Left cardiac atrium (tissue), 4 donors: Measurements from ENCODE around the gene MTCP1. TPM values are rescaled to one million over a fixed set of nuclear protein-coding genes. Genes with fewer than 3 reads are reported as not detected.

Experiments
- ATAC-seq, 2 donors: fragments of 200-7000 bp; cut with Tn5 transposase; one replicate each; pipeline ENCODE4 v1.9.1; 2020; ENCODE audit warnings: mild to moderate bottlenecking in 2 of 2, moderate library complexity in 2 of 2
- DNase-seq: peaks from one replicate; pipeline ENCODE4 v3.0.0-alpha.2; 2020
- intact Hi-C, 2 donors: fragments of 100-400 bp; cut with DNase I; formaldehyde crosslinking; loops; one replicate each; pipeline versions ENCODE4 v1.14.1 to v1.15.1; 2022 to 2023
- long read RNA-seq: library from polyadenylated mRNA; unstranded; transcript quantifications from one replicate; pipeline ENCODE4 v2.0.0, GENCODE V29; 2021
- total RNA-seq, 2 donors: library from RNA; stranded (reverse); fragmentation: NEBNext Ultra II Directional; extraction: Animal tissue kit (Norgen Biotek cat#: 25700); gene quantifications; one replicate each; pipeline ENCODE4 v1.2.1, GENCODE V29; 2021
- donor health status: DM: no; HTN: yes; CAD: no.
- donor health status: DM: no; HTN: yes; CAD: no; lungs with severe emphysema.
- donor health status: DM: yes; HTN: yes; CAD: no.
- donor health status: Dilated cardiomyopathy.

The MTCP1 gene, protein sequence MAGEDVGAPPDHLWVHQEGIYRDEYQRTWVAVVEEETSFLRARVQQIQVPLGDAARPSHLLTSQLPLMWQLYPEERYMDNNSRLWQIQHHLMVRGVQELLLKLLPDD
- total RNA-seq, result 10 to 100 TPM; 51.5 to 53.6 TPM
- long read RNA-seq, result 0 reads

DNA sequence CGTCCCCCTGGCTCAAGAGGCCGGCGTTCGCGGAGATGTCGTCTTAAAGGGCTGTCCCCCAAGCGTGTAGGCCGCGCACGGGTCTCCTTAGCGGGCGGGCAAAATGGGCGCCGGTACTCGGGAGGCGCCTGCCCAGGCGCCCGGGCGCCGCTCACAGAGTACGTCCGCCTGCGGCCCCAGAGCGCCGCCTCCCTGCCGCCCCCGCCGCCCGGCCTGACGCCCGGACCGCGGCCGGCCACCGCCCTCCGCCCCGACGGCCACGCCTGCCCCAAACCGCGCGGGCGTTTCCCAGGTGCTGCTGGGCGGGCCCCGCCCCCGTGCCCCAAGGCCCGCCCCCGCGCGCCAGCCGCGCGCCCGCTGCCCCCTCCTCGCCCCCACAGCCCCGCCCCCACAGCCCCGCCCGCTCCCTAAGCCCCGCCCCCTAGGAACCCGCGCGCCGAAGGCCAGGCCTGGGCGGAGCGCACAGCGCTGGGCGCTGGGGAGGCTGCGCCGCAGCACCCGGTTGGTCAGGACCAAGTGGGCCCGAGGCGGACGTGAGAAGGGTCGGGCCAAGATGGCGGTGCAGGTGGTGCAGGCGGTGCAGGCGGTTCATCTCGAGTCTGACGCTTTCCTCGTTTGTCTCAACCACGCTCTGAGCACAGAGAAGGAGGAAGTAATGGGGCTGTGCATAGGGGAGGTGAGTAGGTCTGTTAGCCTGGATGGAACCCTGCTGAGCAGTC lies at the start of gene MTCP1, which contains the start of the genes BRCC3 and CMC4:
TSS of gene MTCP1 (minus strand) at position 162 of the 719 bp plus-strand sequence. CDS start 5,126 bp downstream, outside the sequence.
TSS of gene BRCC3 (plus strand) at position 534 of the 719 bp plus-strand sequence. CDS start at position 554, 20 bp downstream.
TSS of gene CMC4 (minus strand) at position 162 of the 719 bp plus-strand sequence. CDS start 7,113 bp downstream, outside the sequence.
- ATAC-seq (peak; percentile 95 to 97), DNase-seq (peak; percentile 84)
- intact Hi-C loops, result no loop called here

DNA sequence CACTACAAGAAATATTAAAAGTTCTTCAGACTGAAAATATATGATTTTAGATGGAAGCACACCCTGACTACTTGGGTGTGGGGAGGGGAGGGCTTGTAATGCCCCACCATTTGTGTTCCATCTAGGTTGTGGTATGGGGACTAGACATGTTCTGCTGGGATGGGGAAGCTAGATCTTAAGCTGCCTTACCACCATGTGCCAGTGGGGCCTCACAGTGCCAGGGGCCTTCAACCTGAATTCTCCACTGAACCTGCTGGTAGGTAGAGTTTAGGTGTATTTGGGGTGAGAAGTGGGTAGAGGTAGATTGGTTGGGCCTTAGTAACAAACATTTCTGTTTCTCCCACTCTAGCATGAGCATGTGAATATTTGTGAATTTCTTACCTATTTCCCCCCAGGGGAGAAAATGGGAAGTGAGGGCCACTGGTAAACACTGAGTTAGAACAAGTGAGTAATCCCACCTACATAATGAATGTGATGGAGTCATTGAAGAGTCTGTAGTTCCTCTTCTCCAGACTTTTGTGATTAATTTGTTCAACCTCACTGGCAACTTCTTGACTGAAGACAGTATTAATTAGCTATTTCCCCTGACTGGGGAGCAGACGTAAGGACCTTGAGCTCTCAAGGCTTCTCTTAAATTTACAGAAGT lies 44.4 kb upstream of the MTCP1 start:
- ATAC-seq (no peak), DNase-seq (no peak)
- intact Hi-C loops, result no loop called here

DNA sequence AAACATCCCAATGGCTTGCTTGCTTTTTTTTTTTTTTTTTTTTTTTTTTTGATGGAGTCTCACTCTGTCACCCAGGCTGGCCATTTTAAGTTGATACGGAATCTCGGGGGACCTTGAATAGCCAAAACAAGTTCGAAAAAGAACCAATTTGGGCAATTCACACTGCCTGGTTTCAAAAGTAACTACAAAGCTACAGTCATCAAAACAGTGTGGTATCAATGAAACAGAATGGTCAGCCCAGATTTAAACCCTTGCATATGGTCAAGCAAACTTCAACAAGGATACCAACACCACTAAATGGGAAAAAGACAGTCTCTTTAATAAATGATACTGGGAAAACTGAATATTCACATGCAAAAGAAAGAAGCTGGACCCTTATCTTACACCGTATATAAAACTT lies 42.2 kb upstream of the MTCP1 start:
- DNase-seq (no peak), ATAC-seq (no peak)
- intact Hi-C loops, result no loop called here

DNA sequence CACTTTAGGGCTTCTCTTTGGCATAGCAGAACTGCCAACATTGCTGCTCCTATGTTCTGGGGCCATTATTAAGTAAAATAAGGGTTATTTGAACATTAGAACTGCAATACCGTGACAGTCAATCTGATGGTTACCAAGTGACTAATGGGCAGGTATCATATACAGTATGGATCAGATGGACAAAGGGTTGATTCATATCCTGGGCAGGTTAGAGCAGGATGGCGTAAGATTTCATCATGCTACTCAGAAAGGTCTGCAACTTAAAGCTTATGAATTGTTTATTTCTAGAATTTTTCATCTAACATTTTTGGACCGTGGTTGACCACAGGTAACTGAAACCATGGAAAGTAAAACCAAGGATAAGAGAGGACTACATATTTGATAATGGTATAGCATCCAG lies 41.2 kb upstream of the MTCP1 start:
- intact Hi-C loops, result no loop called here
- no peak for ATAC-seq
- DNase-seq, result no peak

DNA sequence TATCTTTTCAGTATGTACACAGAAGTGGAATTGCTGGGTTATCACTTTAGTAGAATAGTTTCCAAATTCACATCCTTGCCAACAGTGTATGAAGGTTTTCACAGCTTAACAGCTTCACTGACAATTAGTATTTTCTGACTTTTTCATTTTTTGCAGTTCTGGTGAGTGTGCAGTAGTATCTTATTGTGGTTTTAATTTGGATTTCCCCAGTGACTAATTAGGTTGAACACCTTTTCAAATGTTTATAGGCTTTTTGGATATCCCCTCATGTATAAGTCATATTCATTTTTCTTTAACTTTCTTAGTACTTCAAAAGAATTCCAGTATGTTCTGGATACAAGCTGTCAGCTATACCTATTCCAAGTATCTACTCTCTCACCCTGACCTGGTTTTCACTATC lies 37.5 kb upstream of the MTCP1 start:
- ATAC-seq (no peak), DNase-seq (no peak)
- intact Hi-C loops, result loop anchor here in 1 of 2 donors (10.0 kb wide), 1 partner anchor 106 kb away; the partner anchor contains the start of gene VBP1

DNA sequence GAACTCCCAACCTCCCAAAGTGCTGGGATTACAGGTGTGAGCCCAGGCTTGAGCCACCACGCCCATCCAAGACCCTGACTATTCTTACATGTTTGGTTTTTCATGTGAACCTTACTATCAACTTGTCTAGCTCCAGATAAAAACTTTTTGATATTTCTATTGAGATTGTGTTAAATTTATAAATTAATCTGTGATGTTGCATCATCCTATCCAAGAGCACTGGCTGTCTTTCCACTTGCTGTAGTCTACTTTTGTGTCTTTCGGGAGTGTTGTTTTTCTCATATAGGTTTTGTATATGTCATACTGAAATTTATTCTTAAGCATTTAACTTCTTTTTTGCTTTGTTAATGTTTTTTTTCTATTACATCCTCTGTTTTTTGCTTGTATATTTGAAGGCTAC lies 35.0 kb upstream of the MTCP1 start:
- DNase-seq (no peak), ATAC-seq (no peak)
- intact Hi-C loops, result loop anchor here in 1 of 2 donors (10.0 kb wide), 1 partner anchor 109 kb away; the partner anchor contains the start of gene VBP1

DNA sequence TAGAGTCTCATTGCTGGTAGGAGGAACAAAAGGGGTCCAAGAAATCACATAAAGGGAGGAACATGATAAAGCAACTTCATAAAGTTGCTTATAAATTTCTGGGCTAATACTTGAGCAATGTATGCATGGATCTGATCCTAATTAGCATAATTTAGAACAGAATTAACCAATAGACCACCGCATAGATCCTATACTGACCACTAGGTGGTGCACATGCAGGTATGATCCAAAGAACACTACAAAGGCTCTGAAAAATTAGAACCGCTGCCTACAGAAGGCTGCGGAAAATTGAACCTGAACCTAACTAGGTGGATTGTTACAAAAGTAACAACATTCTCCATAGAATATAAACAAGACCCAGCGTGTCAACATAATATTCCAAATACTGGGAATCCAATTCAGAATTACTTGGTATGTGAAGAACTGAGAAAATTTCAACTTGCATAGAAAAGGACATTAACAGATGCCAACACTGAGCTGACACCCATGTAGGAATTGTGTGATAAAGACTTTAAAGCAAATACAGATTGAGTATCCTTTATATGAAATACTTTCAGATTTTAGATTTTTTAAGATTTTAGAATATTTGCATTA lies 23.6 kb upstream of the MTCP1 start:
- ATAC-seq (peak; percentile 43 to 55), DNase-seq (no peak)
- intact Hi-C loops, result loop anchor here in 1 of 2 donors (5.0 kb wide), 1 partner anchor 723 kb away; no protein-coding TSS in a partner anchor

DNA sequence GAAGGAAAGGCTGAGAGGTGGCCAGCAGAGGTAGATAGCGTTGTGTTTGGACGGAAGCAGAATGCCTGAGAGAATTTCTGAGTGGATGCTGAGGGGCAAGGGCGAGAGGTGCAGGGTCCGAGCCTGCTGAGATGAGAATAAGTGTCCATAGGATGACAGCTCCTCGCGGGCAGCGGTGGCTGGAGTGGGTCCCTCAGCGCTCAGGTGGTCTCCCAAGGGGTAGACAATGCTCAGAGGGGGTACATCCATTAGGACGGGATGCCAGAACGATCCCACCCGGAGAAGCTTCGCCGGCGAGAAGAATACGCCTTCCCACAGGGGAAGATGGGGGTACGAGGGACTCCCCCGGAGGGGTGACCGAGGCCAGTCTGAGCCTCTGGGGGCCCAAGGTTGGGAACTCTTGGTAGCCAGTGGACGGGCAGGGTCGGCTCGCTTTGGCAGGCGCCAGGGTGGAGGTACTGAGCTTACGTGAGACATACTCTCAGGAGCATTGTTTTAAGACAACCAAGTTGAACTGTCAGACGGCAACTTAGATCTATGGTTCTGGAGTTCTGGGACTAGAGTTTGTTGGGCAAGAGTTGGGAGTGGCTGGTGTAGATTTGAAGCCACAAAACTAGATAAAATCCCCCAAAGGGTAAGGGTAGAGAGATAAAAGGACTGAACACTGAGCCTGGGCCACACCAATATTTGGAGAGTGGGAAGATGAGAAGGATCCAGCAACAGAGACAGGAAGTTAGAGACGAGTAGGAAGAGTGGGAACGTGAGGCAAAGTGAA lies 16.2 kb upstream of the MTCP1 start:
- intact Hi-C loops, result no loop called here
- ATAC-seq (no peak), DNase-seq (peak; percentile 19)

DNA sequence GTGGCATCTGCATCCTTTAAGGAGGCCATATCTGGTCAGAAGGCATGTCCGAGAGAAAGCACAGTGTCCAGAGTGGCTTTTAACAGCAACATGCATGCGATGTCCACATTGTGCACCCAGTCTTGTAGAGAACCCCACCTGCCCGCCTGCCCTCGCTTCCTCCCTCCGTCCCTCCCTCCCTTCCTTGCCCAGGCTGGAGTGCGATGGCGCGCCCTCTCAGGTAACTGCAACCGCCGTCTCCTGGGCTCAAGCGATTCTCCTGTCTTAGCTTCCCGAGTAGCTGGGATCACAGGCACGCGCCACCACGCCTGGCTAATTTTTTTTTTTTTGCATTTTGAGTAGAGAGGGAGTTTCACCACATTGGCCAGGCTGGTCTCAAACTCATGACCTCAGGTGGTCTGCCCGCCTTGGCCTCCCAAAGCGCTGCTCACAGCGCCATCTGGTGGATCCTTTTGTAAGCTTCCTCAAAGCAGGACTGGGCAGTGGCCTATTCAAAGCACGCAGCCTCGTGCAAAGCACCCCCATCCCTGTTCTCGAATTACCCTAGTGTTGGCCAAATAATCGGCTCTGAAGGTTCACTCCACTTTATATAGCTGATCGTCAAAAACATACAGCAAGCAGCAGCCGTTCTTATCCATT lies 15.4 kb upstream of the MTCP1 start:
- DNase-seq (peak; percentile 31), ATAC-seq (peak; percentile 47 to 57)
- intact Hi-C loops, result no loop called here

DNA sequence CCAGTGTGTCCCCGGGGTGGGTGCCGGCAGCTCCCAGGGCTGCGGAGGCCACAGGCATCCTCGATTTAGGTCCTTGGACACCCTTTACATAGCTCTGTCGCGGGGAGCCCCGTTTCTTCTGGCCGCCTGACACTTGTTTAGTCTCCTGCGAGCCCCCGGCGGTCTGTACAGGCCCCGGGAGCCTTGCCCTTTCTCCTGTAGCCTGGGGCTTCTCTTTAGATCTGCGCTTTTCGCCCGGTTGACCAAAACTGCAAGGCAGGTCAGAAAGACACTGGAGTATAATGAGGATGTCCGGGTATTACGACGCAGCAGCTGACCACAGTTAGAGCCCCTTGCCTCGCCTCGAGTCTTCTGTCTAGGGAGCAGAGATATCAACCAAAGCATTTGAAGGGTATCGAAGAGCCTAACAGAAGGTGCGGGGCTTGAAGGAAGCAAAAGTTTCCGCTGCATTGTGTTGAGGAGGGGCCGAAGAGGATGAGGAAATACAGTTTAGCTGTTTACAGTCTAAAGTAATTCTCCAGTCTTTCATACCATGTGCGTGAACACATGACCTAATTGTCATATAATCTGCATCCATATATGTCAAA lies 851 bp upstream of the MTCP1 start:
- intact Hi-C loops, result no loop called here

DNA sequence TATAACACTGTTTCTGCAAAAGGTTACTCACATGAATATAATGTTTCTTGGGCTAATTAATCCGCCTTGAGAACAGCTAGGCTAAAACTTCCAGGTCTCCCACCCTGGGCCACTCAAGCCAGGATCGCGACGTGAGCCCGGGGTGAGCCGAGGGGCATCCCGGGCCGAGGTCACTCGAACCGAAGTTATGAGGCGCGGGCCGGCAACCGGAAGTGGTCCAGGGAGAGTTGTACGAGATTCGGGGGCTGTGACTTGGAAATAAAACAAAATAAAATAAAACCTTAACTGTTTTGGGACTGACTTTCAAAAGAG lies 317 bp downstream of the MTCP1 start:
- DNase-seq (no peak), ATAC-seq (peak in 1 of 2 donors; percentile 16)
- intact Hi-C loops, result no loop called here

More for the DNA sequence above, 851 bp upstream of the MTCP1 start:
- ATAC-seq, result peak; percentile 3 to 12
- DNase-seq, result no peak

DNA sequence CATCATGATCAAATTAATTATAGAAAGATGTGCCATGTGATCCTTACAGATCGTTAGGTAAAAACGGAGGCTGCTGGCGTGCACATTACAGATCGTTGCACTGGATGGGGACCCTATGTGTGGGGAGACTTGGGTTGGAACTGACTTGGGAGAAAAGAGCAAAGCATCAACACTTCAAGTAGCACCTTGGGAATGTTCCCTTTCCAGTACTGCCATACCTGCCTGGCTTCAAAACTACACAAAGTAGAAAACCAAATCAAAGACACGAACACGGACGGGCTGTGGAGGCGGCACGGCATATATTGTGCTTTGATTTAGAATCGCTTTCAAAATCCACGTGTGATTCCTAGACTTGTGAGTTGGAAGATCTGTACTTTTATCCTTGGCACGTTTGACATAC lies 898 bp downstream of the MTCP1 start:
- DNase-seq, result no peak
- intact Hi-C loops, result no loop called here
- no peak for ATAC-seq

DNA sequence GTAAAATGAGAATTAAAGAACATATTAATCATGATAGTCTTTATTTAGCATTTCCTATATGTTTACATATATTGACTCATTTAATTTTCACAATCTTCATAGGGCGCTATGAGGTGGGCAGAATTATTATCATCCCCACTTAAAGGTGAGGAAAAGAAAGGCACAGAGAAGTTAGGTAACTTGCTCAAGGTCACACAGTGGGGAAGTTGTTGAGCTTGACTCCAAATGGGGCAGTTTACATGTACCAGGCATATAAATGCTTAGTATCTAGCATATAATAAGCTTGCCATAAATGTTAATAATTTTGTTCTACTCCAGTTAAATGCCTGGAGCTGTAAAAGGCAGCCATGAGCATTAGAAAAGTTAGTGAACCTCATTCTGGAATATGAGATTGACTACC lies 1.5 kb downstream of the MTCP1 start:
- ATAC-seq (no peak), DNase-seq (no peak)
- intact Hi-C loops, result no loop called here

DNA sequence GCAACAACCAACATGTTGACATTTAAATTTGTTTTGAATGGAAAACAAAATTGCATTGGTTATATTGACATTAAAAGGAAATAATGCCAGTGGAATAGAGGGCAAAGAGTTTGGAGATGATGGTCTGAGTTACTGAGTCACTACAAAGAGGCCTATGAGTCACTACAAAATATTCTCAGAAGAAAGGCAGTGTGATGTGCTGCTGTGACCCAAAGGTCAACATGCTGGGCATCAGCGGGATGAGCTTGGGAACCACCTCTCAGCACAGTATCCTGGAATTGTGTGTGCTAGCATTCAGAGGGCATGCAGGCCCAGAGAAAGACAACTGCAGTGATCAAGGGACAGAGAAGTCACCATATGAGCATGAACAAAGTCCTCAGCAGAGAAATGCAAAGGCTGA lies 2.8 kb downstream of the MTCP1 start:
- ATAC-seq (peak in 1 of 2 donors; percentile 12), DNase-seq (no peak)
- intact Hi-C loops, result no loop called here

DNA sequence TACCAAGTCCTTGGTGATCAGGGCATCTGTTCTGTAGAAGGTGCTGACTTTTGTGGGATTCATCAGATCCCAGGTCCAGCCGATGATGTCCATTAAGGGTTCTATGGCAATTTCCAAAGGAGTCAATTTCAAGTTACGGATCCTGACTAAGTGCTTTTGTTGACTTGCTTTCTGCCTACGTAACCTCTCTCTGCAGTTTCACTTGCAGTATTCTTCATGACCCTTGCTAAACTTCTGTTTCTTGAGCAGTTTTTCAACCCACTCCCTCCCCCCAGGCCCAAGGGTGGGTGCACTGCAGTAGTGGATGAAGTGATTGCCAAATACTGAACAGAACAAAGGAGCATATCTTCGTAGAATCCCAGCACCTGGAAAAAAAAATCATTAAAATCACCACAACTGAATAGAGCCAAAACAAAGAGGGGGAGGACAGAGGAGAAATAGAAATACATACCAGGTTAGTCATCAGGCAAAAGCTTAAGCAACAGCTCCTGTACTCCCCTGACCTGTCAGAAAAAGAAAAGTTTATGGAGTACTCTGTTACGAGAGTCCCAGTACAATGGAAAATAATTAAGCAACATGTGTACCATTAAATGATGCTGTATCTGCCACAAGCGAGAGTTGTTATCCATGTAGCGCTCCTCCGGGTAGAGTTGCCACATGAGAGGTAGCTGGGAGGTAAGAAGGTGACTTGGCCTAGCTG lies 5.8 kb downstream of the MTCP1 start:
- ATAC-seq, result peak in 1 of 2 donors; percentile 78
- intact Hi-C loops, result no loop called here
- no peak for DNase-seq

DNA sequence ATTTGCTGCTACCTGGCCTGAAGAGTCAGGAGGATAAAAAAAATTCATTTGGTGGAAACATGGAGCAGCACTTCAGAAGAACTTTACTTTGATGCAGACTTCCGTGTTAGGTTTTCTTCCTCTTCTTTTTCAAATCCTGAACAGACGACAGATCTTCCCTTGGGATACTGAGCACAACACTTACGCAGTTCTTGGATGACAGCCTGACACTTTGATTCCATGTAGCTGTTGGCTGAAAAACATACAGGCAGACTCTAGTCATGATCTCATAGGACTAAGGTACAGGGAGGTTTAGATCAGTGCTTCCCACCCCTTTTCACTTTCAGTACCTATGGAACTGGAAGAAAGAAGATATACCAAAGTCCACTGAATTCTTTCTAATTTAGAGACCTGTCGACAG lies 9.2 kb downstream of the MTCP1 start:
- no peak for ATAC-seq
- intact Hi-C loops, result no loop called here
- DNase-seq, result no peak
